GM12891 (cell line): ENCODE results near the gene ZBTB46.

ENCODE experiments used
- POLR2A ChIP-seq: IDR thresholded peaks from 2 replicates; pipeline ENCODE4 v1.6.1; 2011; ENCODE audit warnings: low read depth, low read length, control low read depth
- POLR2AphosphoS5 ChIP-seq: IDR thresholded peaks from 2 replicates; pipeline ENCODE4 v1.6.1; 2011; ENCODE audit warnings: low read depth, low read length, control low read depth

- TF ChIP-seq POLR2A (no peak), POLR2AphosphoS5 (no peak)
Observed at GRCh38 chr20:63771046-63771707, 59.9 kb downstream of the ZBTB46 start.
